ENCODE measurements around the gene NCAM1. TPM values are rescaled to one million over a fixed set of nuclear protein-coding genes. Genes with fewer than 3 reads are reported as not detected.
"Not testable (repeated sequence)": the region's sequence is repeated elsewhere in the genome, so short reads cannot be mapped to it uniquely, and the experiment has no call there.

The NCAM1 gene
- total RNA-seq, 4 donors from 2014 or later = 94.8 to 195 (median 150) TPM

- no peak overlapping the region for H3K27ac ChIP-seq
- no peaks in the 10 kb centered on the region for H3K9me3 ChIP-seq
- 78 to 84% methylated on average over 2 of the region's 2 CpGs for WGBS, 2 donors
- intact Hi-C loops (cut with DNase I) = no loop called here
- TF ChIP-seq CTCF (IDR thresholded peaks at IDR 0.05) (no peak), POLR2A (IDR thresholded peaks at IDR 0.05) (no peak)
- H3K27me3 ChIP-seq = no peaks in the 10 kb centered on the region
- no peaks in the 10 kb centered on the region for H3K4me1 ChIP-seq
- H3K36me3 ChIP-seq = no peaks in the 10 kb centered on the region
- no peak for DNase-seq
- no peak overlapping the region for H3K4me3 ChIP-seq (replicated peaks in 1 of 3)
Observed at GRCh38 chr11:113296447-113297205, 335.4 kb downstream of the NCAM1 start.

GRCh38 chr11:113298496-113298895 lies 337.3 kb downstream of the NCAM1 start:
- H3K4me3 ChIP-seq (replicated peaks in 1 of 3); DNase-seq; intact Hi-C loops (cut with DNase I); H3K36me3 ChIP-seq; H3K4me1 ChIP-seq; H3K27me3 ChIP-seq; H3K27ac ChIP-seq; H3K9me3 ChIP-seq: not testable (repeated sequence)
- WGBS, 2 donors = 92 to 94% methylated on average over 3 of the region's 3 CpGs

DNA sequence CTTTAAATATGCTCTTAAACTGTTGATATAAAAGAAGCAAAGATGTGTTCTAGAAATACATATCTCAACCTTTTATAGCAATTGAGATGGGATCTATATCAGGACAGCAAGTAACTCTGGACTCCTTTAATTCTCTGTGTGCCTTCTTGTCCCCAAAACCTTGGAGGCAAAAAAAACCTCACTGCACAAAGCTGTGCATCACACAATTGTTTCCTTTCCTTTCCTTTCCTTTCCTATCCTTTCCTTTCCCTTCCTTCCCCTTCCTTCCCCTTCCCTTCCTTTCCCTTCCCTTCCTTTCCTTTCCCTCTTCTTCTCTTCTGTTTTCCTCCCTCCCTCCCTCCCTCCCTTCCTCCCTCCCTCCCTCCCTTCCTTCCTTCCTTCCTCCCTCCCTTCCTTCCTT lies 343.7 kb downstream of the NCAM1 start:
- Histone ChIP-seq H3K4me1 (no peaks in the 10 kb centered on the region), H3K36me3 (no peaks in the 10 kb centered on the region), H3K4me3 (replicated peaks in 1 of 3) (no peak overlapping the region), H3K9me3 (no peaks in the 10 kb centered on the region), H3K27me3 (no peaks in the 10 kb centered on the region), H3K27ac (no peak overlapping the region)
- no peak for DNase-seq
- TF ChIP-seq POLR2A (IDR thresholded peaks at IDR 0.05) (no peak), CTCF (IDR thresholded peaks at IDR 0.05) (no peak)
- intact Hi-C loops (cut with DNase I) = no loop called here

GRCh38 chr11:113305440-113306336 lies 344.5 kb downstream of the NCAM1 start:
- H3K36me3 ChIP-seq = no peaks in the 10 kb centered on the region
- no peaks in the 10 kb centered on the region for H3K27me3 ChIP-seq
- peak; percentile 67 to 96 (median 90) for TF ChIP-seq CTCF (IDR thresholded peaks at IDR 0.05)
- no peak for TF ChIP-seq POLR2A (IDR thresholded peaks at IDR 0.05)
- peak; percentile 78 to 87 for DNase-seq
- H3K9me3 ChIP-seq = no peaks in the 10 kb centered on the region
- H3K4me1 ChIP-seq = no peaks in the 10 kb centered on the region
- no peak overlapping the region for H3K27ac ChIP-seq
- intact Hi-C loops (cut with DNase I) = loop anchor here (2.0 kb wide), 1 partner anchor 227 kb away; no protein-coding TSS in a partner anchor
- 44 to 45% methylated on average over 12 of the region's 12 CpGs for whole genome bisulfite sequencing, 2 donors
- H3K4me3 ChIP-seq (replicated peaks in 1 of 3) = no peak overlapping the region

- Histone ChIP-seq H3K27me3 (no peaks in the 10 kb centered on the region), H3K27ac (no peak overlapping the region), H3K4me1 (no peaks in the 10 kb centered on the region), H3K9me3 (no peaks in the 10 kb centered on the region), H3K4me3 (replicated peaks in 1 of 3) (no peak overlapping the region), H3K36me3 (no peaks in the 10 kb centered on the region)
- intact Hi-C loops (cut with DNase I) = no loop called here
- TF ChIP-seq CTCF (IDR thresholded peaks at IDR 0.05) (no peak), POLR2A (IDR thresholded peaks at IDR 0.05) (no peak)
- no peak for DNase-seq
- 61 to 71% methylated on average over 2 of the region's 2 CpGs for WGBS, 2 donors
Observed at GRCh38 chr11:113308601-113309000, 347.4 kb downstream of the NCAM1 start.

Measured in thyroid gland (tissue), 4 donors.